GM12878 (cell line): ENCODE data around the gene SMOC2. TPM values are rescaled to one million over a fixed set of nuclear protein-coding genes. Genes with fewer than 3 reads are reported as not detected.

ENCODE experiments used
- ATAC-seq: fragments of 200-7000 bp; cut with Tn5 transposase; 3 replicates; pipeline ENCODE4 v1.9.1; 2020; ENCODE audit warnings: mild to moderate bottlenecking, moderate library complexity
- BruUV-seq: library from RNA; stranded (reverse); fragments of 400-500 nt; replicated peaks from 2 replicates; lab custom pipeline; 2021; lab: Mats Ljungman, UMichigan
- CTCF ChIA-PET: fragments of 300-600 bp; sonication (Branson Sonifier 250); formaldehyde crosslinking; extraction: SDS; loops from one replicate; lab custom pipeline; 2021; ENCODE audit warnings: inconsistent platforms; lab: Yijun Ruan, JAX
- POLR2A ChIA-PET: fragments of 350-600 bp; formaldehyde crosslinking; extraction: SDS; loops from one replicate; lab custom pipeline; 2021; ENCODE audit warnings: inconsistent platforms; lab: Charles Lee
- RAD21 ChIA-PET: fragments of 300-600 bp; sonication (Branson Sonifier 250); formaldehyde crosslinking; loops from one replicate; lab custom pipeline; 2023; ENCODE audit warnings: antibody characterized with exemption; ENCODE audit not compliant: unreplicated experiment; lab: Charles Lee
- SMC1A ChIA-PET: fragments of 300-600 bp; sonication (Branson Sonifier 250); formaldehyde crosslinking; loops from one replicate; lab custom pipeline; 2023; ENCODE audit not compliant: unreplicated experiment, uncharacterized antibody; lab: Charles Lee
- DNase-seq: peaks from one replicate; pipeline ENCODE4 v3.0.0-alpha.2; 2011; ENCODE audit warnings: low read depth, low spot score
- FAIRE-seq: peaks from 3 replicates; lab custom pipeline; 2011; peaks lifted over from hg19 to GRCh38; lab: Jason Lieb, UNC
- H2AFZ ChIP-seq: 2 replicates; pipeline ENCODE4 v1.6.0; 2011; ENCODE audit warnings: low read depth, low read length, control low read depth; ENCODE audit not compliant: control insufficient read depth
- H3K27ac ChIP-seq: 2 replicates; pipeline ENCODE4 v1.5.1; 2011; ENCODE audit warnings: control low read depth; ENCODE audit not compliant: control insufficient read depth, insufficient read depth
- H3K27me3 ChIP-seq, 2 experiments: replicated peaks in 1 of 2; 2 replicates each; pipeline versions ENCODE4 v1.6.0 to v1.6.1; 2011; ENCODE audit warnings: low read length in 1 of 2; ENCODE audit not compliant: control insufficient read depth in 2 of 2, insufficient read depth in 2 of 2
- H3K36me3 ChIP-seq, 2 experiments: 2 replicates each; pipeline ENCODE4 v1.5.1; 2011; ENCODE audit warnings: low read length in 1 of 2; ENCODE audit not compliant: control insufficient read depth in 2 of 2, insufficient read depth in 2 of 2
- H3K4me1 ChIP-seq: 2 replicates; pipeline ENCODE4 v1.6.1; 2011; ENCODE audit warnings: mild to moderate bottlenecking, low read length, moderate library complexity, mixed read lengths; ENCODE audit not compliant: control insufficient read depth, insufficient read depth
- H3K4me2 ChIP-seq: 2 replicates; pipeline ENCODE4 v1.6.0; 2011; ENCODE audit warnings: control low read depth; ENCODE audit not compliant: control insufficient read depth, insufficient read depth
- H3K4me3 ChIP-seq: fragments of 200-600 bp; sonication (generic); 2 replicates; pipeline ENCODE4 v1.5.1; 2016
- H3K79me2 ChIP-seq: 2 replicates; pipeline ENCODE4 v1.6.0; 2011; ENCODE audit warnings: low read length; ENCODE audit not compliant: control insufficient read depth, insufficient read depth
- H3K9ac ChIP-seq: 2 replicates; pipeline ENCODE4 v1.8.0; 2011; ENCODE audit warnings: low read length, control low read depth, mixed read lengths; ENCODE audit not compliant: control insufficient read depth, insufficient read depth
- H3K9me3 ChIP-seq: replicated peaks from 3 replicates; pipeline ENCODE4 v1.5.1; 2011; ENCODE audit warnings: mild to moderate bottlenecking, low read length; ENCODE audit not compliant: control insufficient read depth, insufficient read depth
- H4K20me1 ChIP-seq: 2 replicates; pipeline ENCODE4 v1.6.0; 2011; ENCODE audit not compliant: control insufficient read depth, insufficient read depth
- BRCA1 ChIP-seq: IDR thresholded peaks from 2 replicates; pipeline ENCODE4 v1.6.1; 2011; ENCODE audit warnings: low read depth, low read length, improper control_type of control experiment
- CBFB ChIP-seq: IDR thresholded peaks from 2 replicates; pipeline ENCODE4 v1.6.1; 2016; ENCODE audit warnings: antibody characterized with exemption, low read depth
- DPF2 ChIP-seq: fragments of 450-650 bp; IDR thresholded peaks from 2 replicates; pipeline ENCODE4 v1.6.1; 2017; ENCODE audit warnings: mild to moderate bottlenecking
- GABPA ChIP-seq: IDR thresholded peaks from 2 replicates; pipeline ENCODE4 v1.6.1; 2014; ENCODE audit warnings: antibody characterized with exemption, low read depth, mild to moderate bottlenecking, inconsistent platforms
- HDAC2 ChIP-seq: fragments of 200-600 bp; sonication (generic); IDR thresholded peaks from 2 replicates; pipeline ENCODE4 v1.6.1; 2017
- KAT2A ChIP-seq: conservative IDR thresholded peaks from 2 replicates; pipeline ENCODE4 v1.6.1; 2011; ENCODE audit warnings: low read depth, low read length; ENCODE audit not compliant: control insufficient read depth
- MEF2B ChIP-seq: fragments of 450-650 bp; IDR thresholded peaks from 2 replicates; pipeline ENCODE4 v1.6.1; 2018; ENCODE audit warnings: mild to moderate bottlenecking, moderate library complexity; ENCODE audit not compliant: partially characterized antibody, poor library complexity, severe bottlenecking
- MLLT1 ChIP-seq: fragments of 450-650 bp; IDR thresholded peaks from 2 replicates; pipeline ENCODE4 v1.6.1; 2016; ENCODE audit warnings: mild to moderate bottlenecking
- MTA2 ChIP-seq: fragments of 450-650 bp; IDR thresholded peaks from 2 replicates; pipeline ENCODE4 v1.6.1; 2016; ENCODE audit warnings: low read depth, mild to moderate bottlenecking, moderate library complexity
- NFYA ChIP-seq: IDR thresholded peaks from 2 replicates; pipeline ENCODE4 v1.6.1; 2011; ENCODE audit warnings: low read depth, mild to moderate bottlenecking, low read length, improper control_type of control experiment, borderline replicate concordance
- PKNOX1 ChIP-seq: fragments of 450-650 bp; IDR thresholded peaks from 2 replicates; pipeline ENCODE4 v1.6.1; 2016; ENCODE audit warnings: mild to moderate bottlenecking
- SPI1 ChIP-seq: IDR thresholded peaks from 2 replicates; pipeline ENCODE4 v1.6.1; 2011; ENCODE audit warnings: low read depth, mild to moderate bottlenecking, low read length, moderate library complexity, borderline replicate concordance; ENCODE audit not compliant: insufficient read depth
- STAT3 ChIP-seq: IDR thresholded peaks from 2 replicates; pipeline ENCODE4 v1.6.1; 2011; ENCODE audit warnings: low read depth, low read length, improper control_type of control experiment
- TBL1XR1 ChIP-seq: IDR thresholded peaks from 2 replicates; pipeline ENCODE4 v1.6.1; 2012; ENCODE audit warnings: low read depth, low read length, improper control_type of control experiment
- WGBS: methylation state at CpG from one replicate; pipeline ENCODE4 v1.1.6; 2016; ENCODE audit warnings: low lambda C conversion rate; ENCODE audit not compliant: insufficient replicate concordance, insufficient coverage; ENCODE audit errors: missing lambda C conversion rate; 5-methylcytosine and 5-hydroxymethylcytosine counted together
- in situ Hi-C: fragments of 300-500 bp; cut with MboI; formaldehyde crosslinking; loops from 9 replicates; pipeline ENCODE4 v1.14.3; 2018; ENCODE audit warnings: mixed read lengths
- intact Hi-C: fragments of 100-400 bp; cut with micrococcal nuclease; formaldehyde crosslinking; loops from one replicate; pipeline ENCODE4 v1.14.2; 2022; ENCODE audit not compliant: unreplicated experiment
- polyA plus RNA-seq, 11 experiments: library from polyadenylated mRNA; depleted of rRNA in 4 of 11; unstranded in 6 of 11; stranded (reverse) in 5 of 11; fragments of >200 nt; fragmentation: Nextera tagmentation in 4 of 11; fragmentation: Illumina TruSeq in 1 of 11; extraction: Ambion mirVana in 4 of 11; extraction: Trizol in 1 of 11; gene quantifications; 1 replicate in 1 of 11; 2 replicates in 10 of 11; pipeline versions ENCODE4 v1.2.1 to v1.2.3, GENCODE V29; 2011 to 2016; ENCODE audit warnings: inconsistent platforms in 2 of 11, missing spikeins in 2 of 11, low read depth in 1 of 11
- total RNA-seq, 4 experiments: library from RNA; depleted of rRNA in 3 of 4; stranded (reverse); fragments of >200 nt in 3 of 4; fragmentation: Illumina TruSeq in 1 of 4; extraction: Trizol in 1 of 4; gene quantifications; 2 replicates each; pipeline versions ENCODE4 v1.2.1 to v1.2.3, GENCODE V29; 2013 to 2021
- TF ChIP-seq, protein P1 (sequence below): fragments of 450-650 bp; conservative IDR thresholded peaks from 2 replicates; pipeline ENCODE4 v1.6.1; 2017; ENCODE audit warnings: mild to moderate bottlenecking, moderate library complexity
- TF ChIP-seq, protein P2 (sequence below): fragments of 450-650 bp; IDR thresholded peaks from 2 replicates; pipeline ENCODE4 v1.6.1; 2014; ENCODE audit warnings: mild to moderate bottlenecking
- TF ChIP-seq, protein P3 (sequence below): IDR thresholded peaks from 2 replicates; pipeline ENCODE4 v1.6.1; 2011; ENCODE audit warnings: low read depth, mild to moderate bottlenecking, low read length, moderate library complexity, borderline replicate concordance; ENCODE audit errors: extremely low read depth

Gene SMOC2
- total and polyA plus RNA-seq, 10 of the 15 experiments (the other 5 are each of a cell fraction or from before 2014, with no cell fraction given): 0.10 to 0.12 TPM; not detected in 8

DNA sequence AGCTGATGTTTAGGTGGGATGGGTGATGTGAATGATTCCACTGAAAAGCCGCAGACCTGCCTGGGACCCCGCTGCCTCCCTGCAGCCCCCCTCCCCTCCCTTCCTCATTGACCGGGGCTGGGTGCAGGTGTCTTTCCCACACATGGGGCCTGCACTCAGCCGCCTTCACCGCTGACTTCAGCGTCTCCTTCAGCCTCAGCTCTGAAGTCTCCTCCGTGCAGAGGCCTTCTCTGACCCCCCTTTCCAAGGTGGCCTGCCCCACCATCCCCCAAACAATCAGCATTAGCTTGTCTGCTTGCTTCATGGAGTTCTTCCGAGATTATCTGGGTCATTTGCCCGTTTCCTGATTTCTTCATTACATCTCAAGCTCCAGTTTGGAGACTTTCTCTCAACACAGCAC, 140.7 kb downstream of the SMOC2 start (continued):
- TF ChIP-seq, protein P1, sequence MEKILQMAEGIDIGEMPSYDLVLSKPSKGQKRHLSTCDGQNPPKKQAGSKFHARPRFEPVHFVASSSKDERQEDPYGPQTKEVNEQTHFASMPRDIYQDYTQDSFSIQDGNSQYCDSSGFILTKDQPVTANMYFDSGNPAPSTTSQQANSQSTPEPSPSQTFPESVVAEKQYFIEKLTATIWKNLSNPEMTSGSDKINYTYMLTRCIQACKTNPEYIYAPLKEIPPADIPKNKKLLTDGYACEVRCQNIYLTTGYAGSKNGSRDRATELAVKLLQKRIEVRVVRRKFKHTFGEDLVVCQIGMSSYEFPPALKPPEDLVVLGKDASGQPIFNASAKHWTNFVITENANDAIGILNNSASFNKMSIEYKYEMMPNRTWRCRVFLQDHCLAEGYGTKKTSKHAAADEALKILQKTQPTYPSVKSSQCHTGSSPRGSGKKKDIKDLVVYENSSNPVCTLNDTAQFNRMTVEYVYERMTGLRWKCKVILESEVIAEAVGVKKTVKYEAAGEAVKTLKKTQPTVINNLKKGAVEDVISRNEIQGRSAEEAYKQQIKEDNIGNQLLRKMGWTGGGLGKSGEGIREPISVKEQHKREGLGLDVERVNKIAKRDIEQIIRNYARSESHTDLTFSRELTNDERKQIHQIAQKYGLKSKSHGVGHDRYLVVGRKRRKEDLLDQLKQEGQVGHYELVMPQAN: no peak

DNA sequence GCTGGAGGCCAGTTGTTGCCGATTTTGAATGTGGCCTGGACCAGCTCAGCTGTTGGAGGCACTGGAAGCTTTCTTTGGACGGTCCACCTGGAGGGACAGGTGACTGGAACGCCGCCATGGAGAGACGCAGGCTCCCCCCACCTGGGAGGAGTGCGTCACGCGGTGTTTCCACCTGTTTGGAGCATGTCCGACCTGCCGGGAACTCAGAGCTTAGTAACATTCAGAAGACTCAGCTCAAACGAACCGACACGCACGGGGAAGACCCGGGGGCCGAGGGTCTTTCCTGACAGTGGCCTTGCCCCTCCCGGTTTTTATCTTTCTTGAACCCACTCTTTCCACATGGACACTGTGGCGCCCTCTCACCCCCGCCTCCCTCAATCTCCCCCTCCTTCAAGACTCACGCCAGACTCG, 141.6 kb downstream of the SMOC2 start:
- ChIA-PET RAD21 (no interaction called here), CTCF (no interaction called here), POLR2A (no interaction called here), SMC1A (no interaction called here)
- Histone ChIP-seq H2AFZ (no peak overlapping the region), H3K9ac (no peak overlapping the region), H3K27ac (no peak overlapping the region), H3K27me3 (no peaks in the 10 kb centered on the region), H3K4me3 (no peak overlapping the region), H4K20me1 (no peaks in the 10 kb centered on the region), H3K79me2 (no peaks in the 10 kb centered on the region), H3K9me3 (no peaks in the 10 kb centered on the region), H3K4me1 (no peaks in the 10 kb centered on the region), H3K4me2 (no peak overlapping the region), H3K36me3 (no peaks in the 10 kb centered on the region)
- intact Hi-C loops (no loop called here), in situ Hi-C loops (no loop called here)
- BruUV-seq: no TSS peak
- WGBS: 25% methylated on average over 14 of the region's 21 CpGs
- FAIRE-seq (no peak), DNase-seq (no peak), ATAC-seq (no peak)
- TF ChIP-seq SPI1 (no peak), KAT2A (no peak), NFYA (no peak), MTA2 (no peak), GABPA (no peak), BRCA1 (no peak), PKNOX1 (no peak), HDAC2 (no peak), MEF2B (no peak), CBFB (no peak), STAT3 (no peak), MLLT1 (no peak), TBL1XR1 (no peak), DPF2 (no peak)
- TF ChIP-seq, protein P2, sequence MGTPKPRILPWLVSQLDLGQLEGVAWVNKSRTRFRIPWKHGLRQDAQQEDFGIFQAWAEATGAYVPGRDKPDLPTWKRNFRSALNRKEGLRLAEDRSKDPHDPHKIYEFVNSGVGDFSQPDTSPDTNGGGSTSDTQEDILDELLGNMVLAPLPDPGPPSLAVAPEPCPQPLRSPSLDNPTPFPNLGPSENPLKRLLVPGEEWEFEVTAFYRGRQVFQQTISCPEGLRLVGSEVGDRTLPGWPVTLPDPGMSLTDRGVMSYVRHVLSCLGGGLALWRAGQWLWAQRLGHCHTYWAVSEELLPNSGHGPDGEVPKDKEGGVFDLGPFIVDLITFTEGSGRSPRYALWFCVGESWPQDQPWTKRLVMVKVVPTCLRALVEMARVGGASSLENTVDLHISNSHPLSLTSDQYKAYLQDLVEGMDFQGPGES: no peak
- TF ChIP-seq, protein P3, sequence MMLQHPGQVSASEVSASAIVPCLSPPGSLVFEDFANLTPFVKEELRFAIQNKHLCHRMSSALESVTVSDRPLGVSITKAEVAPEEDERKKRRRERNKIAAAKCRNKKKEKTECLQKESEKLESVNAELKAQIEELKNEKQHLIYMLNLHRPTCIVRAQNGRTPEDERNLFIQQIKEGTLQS: no peak
